HG02938 (cell line): ENCODE data around the gene GANC.
"Not testable (repeated sequence)": the region's sequence is repeated elsewhere in the genome, so short reads cannot be mapped to it uniquely, and the experiment has no call there.

ENCODE experiments used
- ATAC-seq: cut with Tn5 transposase; IDR thresholded peaks from one replicate; pipeline ENCODE4 v1.9.1; 2021; ENCODE audit warnings: mild to moderate bottlenecking, moderate library complexity; ENCODE audit not compliant: unreplicated experiment

The GANC gene, protein sequence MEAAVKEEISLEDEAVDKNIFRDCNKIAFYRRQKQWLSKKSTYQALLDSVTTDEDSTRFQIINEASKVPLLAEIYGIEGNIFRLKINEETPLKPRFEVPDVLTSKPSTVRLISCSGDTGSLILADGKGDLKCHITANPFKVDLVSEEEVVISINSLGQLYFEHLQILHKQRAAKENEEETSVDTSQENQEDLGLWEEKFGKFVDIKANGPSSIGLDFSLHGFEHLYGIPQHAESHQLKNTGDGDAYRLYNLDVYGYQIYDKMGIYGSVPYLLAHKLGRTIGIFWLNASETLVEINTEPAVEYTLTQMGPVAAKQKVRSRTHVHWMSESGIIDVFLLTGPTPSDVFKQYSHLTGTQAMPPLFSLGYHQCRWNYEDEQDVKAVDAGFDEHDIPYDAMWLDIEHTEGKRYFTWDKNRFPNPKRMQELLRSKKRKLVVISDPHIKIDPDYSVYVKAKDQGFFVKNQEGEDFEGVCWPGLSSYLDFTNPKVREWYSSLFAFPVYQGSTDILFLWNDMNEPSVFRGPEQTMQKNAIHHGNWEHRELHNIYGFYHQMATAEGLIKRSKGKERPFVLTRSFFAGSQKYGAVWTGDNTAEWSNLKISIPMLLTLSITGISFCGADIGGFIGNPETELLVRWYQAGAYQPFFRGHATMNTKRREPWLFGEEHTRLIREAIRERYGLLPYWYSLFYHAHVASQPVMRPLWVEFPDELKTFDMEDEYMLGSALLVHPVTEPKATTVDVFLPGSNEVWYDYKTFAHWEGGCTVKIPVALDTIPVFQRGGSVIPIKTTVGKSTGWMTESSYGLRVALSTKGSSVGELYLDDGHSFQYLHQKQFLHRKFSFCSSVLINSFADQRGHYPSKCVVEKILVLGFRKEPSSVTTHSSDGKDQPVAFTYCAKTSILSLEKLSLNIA (N-terminal part only)

DNA sequence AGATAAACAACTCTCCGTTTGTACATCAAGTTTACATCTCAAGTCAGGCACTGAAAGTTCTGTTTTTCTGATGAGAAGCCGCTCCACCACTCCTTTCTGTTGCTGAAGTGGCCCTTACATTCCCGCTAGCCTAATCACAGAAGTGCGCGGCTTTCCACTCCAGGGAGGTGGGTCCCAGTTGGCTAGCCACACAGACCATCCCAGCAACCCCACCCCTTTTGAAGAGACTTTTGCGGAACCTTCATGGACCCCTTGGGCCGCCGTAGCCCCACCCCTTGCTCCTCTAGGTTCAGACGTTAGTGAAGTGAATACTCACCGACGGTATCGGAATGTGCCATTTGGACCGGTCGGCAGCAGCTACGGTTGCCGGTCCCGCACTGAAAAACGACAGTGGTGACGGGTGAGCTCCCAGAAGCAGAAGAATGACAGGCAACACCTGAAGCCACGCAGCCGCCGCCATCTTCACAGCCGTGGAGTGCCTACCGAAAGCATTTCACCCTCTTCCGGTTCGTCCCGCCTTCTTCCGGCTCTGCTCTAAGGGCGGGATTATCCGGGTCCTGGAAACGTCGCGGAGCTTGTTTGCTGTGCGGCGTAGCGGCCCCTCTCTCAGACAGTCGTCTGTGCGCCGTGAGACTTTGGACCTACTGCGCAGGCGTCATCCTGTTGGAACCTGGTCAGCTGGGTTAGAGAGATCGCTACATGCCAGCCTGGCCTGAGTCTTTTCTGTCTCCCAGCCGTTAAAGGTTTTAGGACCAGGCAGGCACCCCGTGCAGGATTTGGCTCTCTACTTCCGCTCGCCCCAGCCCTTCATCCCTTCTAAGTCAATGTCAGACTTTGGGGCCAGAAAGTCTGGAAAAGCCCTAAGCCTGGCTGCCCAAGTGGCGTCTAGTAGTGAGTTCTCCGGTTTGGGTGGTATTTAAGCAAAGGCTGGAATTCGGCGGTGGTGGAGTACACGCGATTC lies at the start of gene GANC, which contains the start of gene TMEM87A:
TSS of gene GANC (plus strand) at position 263 of the 961 bp plus-strand sequence. CDS start 1,281 bp downstream, outside the sequence.
TSS of gene TMEM87A (minus strand) at position 495 of the 961 bp plus-strand sequence. CDS start at position 460, 35 bp downstream.
- ATAC-seq: peak; percentile 83

DNA sequence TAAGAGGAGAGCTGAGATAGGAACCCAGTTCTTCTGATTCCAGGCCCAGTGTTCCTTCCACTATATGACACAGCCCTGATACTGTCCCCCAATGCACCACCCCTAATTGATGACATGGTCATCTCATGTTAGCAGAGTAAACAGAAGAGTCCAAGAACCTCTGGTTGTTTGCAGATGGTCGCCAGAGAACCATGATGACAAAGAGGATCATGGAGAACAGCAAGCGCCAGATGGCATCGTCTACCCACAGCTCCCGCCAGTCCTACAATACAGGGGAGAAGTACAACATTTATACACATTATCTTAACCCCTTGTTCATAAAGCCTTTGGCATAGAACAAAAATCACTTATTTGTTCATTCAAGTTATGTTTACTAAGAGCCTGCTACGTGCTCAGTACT lies 46.4 kb upstream of the GANC start:
- ATAC-seq: no peak

DNA sequence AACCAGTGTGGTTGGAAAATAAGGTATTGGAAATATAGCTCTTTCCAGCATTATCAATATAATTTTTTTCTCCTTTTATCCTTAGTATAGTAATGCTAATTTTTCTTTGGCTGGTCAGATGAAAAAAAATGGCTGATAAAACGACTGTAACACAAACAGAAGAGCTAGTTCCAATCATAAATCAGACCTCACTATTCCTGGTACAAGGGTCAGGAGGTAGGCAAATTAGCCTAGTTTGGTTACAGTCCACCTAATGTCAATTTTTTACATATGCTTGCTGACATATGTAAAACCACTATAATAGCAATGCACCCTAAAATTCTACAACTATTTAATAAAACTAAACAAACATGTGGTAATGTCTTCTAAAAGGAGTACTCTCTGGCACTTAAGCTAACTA lies 45.0 kb upstream of the GANC start:
- no peak for ATAC-seq

DNA sequence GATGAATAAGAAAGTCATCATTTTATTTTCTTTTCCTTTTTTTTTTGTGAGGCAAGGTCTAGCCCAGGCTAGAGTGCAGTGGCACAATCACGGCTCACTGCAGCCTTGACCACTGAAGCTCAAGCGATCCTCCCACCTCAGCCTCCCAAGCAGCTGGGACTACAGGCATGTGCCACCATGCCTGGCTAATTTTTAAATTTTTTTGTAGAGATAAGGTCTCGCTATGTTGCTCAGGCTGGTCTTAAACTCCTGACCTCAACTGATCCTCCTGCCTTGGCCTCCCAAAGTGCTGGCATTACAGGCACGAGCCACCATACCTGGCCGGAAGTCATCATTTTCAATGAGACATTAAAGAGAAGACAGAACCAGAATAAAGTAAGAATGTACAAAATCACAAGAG lies 44.0 kb upstream of the GANC start:
- ATAC-seq: not testable (repeated sequence)

DNA sequence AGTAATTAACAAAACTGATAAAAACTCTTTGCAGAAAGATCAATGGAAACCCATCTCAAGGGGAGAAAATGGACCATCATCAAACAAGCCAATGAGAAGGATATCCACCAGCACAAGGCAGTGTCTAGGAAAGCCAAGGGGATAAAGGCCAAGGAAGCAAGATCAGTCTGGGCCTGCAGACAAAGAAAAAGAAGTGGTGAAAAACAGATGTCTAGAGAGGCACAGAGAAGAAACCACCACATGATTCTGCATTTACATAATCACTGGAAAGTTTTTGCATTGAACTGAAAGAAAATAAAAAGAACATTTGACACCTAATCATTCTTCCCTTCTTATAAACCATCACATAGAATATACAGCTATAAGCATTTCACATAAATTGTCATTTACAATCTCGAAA lies 41.9 kb upstream of the GANC start:
- ATAC-seq: no peak

DNA sequence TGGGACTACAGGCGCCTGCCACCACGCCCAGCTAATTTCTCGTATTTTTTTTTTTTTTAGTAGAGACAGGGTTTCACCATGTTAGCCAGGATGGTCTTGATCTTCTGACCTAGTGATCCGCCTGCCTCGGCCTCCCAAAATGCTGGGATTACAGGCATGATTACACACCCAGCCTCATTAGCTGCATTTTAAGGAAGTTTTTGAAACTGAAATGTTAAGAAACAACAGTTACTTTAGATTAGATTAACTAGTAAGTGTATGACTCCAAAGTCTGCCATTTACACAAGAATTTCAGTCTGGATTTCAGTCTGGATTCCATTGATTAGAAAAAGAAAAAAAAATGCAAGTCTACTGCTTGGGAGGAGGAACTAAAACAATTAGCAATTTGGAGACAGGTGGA lies 40.4 kb upstream of the GANC start:
- ATAC-seq: no peak

DNA sequence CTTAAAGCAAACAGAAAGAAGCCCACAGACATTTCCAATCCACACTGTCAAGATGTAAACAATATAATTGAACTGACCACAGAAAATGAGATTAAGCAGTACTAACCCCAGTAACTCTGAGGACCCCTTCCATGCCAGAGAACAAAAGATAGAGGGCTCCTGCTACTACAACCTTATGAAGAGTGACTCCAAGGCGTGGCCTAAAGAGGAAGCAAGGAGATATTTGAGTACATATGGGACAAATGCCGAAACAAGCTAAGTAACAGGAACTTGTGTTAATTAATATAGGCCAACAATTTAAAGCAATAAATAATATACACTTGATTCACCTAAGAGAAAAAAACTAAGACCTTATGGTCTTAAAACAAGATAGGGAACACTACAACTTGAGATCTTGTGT lies 39.9 kb upstream of the GANC start:
- ATAC-seq: no peak

DNA sequence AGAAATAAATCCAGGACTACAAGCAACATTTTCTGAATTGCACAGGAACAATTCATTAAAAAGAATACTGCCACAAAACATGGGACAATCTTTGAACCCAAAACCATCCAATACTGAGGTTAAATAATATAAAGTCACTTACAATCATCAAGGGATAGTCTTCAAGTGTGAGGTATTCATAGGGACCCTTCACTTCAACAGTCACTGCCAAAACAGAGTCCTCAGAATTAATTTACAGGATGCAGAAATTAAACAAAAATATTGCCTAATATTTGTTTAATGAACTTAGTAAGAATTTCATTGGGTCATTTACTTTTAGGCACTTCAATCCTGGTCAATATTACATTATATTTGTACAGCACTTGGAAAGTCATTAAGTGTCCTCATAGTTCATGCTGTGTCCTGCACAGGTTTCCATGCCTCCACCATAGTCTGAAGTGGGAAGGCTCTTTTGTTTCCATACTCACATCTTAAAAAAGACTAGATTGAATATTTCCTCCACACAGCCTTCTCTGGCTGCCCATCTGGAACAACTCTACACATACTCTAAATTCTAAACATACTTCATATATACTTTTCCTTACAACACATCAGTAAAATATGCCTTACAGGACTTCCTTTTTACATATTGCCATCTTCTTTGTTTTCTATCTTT lies 33.3 kb upstream of the GANC start:
- ATAC-seq: no peak

DNA sequence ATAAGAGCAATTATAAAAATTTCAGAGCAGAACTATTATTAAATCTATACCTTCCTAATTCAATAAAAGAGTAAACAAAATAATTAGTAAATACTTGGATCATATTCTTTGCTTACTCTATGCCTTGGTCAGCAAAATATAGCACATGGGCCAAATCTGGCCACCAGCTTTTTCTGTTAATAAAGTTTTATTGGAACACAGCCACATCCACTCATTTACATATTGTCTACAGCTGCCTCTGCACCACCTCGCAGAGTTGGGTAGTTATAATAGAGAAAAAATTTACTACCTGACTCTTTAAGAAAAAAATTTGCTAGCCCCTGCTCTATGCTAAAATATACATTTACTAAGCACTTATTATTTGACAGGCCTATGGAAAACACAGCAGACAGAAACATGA lies 32.2 kb upstream of the GANC start:
- no peak for ATAC-seq

DNA sequence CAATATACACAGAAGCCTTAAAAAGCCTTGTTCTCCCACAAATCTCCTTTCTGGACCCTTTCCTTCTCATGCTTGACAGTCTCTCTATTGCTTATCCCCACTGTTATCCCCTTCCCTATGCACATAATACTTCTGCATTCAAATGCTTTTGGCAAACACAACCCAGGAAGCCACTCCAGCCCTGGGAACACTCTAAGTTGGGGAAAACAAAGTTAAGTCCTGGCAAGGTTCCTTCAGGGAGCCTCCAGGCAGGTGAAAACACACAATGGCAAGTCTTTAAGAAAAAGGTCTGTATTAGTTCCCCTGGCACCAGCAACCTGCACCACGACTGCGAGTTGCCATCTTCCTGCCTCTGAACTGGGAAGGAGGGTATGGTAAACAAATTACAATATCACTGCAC lies 19.7 kb upstream of the GANC start:
- no peak for ATAC-seq

DNA sequence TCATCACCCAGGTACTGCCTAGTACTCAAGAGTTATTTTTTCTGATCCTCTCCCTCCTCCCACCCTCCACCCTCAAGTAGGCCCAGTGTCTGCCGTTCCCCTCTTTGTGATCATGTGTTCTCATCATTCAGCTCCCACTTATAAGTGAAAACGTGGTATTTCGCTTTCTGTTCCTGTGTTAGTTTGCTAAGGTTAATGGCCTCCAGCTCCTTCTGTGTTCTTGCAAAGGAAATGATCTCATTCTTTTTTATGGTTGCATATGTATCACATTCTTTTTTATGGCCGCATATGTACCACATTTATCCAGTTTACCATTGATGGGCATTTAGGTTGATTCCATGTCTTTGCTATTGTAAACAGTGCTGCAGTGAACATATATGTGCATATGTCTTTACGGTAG lies 8.2 kb upstream of the GANC start:
- ATAC-seq: no peak

DNA sequence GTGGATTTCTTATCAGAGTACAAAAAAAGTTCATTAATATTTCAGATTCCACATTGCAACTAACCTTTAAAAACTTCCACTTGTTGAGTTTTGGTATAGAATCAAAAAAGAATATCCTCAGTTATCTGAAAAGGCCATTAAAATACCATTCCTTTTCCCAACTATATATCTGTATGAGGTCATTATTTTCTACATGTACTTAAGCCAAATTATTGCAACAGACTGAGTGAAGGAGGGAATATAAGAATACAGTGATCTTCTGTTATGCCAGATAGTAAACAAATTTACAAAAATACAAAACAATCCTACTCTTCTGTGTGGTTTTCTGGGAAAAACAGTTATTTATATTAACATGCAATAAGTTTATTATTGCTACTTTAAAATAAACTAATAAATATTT lies 5.7 kb upstream of the GANC start:
- ATAC-seq: no peak

DNA sequence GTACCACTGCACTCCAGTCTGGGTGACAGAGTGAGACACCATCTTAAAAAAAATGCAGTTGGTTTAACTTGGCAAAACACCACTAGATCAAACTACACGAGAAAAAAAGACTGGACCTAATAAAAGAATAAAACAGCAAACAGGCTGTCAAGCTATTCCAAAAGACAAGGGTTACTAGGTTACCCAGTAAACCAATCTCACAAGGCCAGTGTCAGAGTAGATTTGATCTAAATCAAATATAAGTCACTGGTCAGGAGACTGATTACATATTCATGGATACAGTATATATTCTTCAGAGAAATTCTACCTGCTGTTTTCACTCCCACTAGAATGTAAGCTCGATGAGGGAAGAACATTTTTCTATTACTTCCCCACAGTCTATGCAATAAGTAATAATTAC lies 2.5 kb upstream of the GANC start:
- no peak for ATAC-seq

DNA sequence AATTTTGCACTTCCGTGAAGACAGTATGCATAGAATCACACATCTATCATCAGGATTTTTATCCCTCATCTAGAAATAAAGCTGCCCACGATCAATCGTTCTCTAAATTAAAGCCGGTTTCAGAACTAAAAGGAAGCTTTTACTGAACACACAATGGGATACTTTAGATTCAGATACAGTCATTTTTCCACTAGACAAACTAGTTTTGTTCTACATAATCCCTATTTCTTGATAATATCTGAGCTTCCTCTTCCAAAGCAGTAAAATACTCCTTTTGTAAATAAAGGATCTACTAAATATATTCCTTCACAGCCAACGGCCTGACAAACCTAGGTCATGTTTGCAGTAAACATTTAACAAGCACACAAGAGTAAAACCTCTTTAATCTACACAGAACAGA lies 2.0 kb upstream of the GANC start:
- no peak for ATAC-seq

DNA sequence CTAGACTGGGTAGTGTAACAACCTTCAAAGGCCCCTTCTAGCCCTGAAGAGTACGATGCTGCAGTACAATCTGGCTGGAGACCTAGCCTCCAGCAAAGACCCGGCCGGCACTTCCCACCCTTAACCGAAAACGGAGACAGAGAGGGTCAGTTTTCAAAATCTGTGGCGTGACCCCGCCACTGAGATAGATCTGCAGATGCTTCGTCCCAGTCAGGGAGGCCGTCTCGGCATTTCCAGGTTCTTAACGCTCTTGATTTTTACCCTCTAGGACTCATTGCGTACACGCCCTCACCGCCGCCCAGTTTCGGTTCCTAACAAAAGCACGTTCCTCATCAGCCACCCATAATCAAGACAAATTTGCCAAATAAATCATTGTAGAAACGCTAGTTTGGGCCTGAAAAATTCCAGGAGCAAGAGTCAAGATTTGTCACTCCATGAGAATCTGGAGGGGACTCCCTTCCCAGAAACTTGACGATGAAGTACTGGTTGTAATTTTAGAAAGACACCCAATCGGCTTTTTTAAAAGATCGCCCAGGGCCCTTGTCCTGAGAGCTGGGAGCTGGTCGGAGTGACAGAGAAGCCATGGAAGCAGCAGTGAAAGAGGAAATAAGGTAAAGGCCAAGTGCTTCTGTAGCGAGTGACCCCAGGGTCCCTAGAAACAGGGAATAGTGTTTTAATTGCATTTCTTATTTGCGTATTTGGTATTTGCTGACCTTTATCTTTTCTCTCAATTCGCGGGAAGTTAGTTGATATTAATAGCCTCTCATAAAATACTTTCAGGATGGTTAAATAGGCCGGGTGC lies 1.1 kb downstream of the GANC start:
- ATAC-seq: peak; percentile 18

DNA sequence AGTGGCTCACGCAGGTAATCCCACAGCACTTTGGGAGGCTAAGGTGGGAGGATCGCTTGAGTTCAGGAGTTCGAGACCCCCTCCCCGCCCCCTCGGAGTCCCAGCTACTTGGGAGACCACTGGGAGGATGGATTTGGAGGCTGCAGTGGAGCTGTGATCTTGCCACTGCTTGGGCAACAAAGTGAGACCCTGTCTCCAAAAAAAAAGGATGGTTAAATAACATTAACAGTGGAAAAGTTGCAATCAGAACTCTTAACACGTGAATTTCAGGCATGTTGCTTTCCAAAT lies 1.6 kb downstream of the GANC start:
- ATAC-seq: no peak

DNA sequence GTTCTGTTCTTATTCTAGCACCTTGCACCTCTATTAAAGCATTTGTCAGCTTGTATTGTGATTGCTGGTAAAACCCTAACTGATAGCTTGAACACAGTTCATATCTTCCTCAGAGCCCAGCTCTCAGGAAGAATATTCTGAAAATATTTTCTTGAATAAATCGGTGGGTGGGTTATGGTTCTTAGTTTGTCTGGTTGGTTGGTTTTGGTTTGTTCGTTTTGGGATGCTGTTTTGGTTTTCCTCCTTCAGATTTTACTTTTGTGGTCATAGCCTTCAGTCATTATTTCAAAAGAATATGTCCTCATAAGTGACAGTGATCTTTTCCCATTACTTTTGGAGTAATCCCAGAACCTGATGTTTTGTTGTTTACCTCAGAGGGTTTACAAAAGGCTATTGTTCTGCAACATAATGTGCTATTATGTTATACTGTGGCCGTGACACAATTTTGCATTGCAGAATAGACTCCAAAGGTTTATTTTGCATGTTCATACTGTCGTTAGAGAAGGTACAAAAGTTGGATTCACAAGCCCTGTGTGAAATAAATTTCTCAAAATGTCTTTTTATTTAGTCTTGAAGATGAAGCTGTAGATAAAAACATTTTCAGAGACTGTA lies 2.9 kb downstream of the GANC start:
- ATAC-seq: no peak

DNA sequence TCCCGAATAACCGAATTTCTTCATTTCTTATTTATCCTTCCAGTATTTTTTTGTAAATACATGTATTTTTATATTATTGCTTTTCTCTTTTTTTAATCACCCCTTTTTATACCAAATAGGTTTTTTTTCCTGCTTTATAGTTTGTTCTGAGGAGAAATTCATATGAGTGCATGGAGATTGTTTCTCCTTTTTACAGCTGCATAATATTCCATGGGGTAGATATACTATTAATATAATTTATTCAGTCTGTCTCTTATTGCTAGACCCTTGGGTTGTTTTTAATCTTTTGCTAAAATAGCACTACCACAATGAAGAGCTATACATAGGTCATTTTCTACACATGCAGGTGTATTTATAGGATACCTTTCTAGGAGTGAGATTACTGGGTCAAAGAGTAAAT lies 3.8 kb downstream of the GANC start:
- no peak for ATAC-seq

DNA sequence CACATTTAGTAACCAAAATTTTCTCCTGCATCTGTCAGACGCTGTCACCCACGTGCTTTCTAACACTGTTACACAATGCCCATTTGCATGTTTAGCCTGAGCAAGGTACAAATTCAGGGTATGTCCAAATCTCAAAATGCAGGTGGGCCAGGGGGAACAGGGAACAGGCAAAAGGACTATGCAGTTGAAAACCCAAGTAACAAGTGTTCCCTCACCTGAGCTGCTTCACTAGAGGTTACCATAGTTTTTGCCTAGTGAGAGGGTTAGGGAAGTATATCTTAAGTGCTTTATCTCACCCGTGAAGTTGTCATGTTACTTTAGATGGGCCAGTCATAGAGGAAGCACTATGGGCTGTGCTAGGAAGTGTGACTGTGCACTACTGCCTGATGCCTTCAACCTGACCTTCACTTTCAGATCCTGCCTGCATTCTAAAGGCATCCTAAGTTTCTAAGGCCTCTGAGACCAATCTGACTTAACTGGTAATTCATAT lies 6.3 kb downstream of the GANC start:
- peak; percentile 79 for ATAC-seq
